Astrocyte (in vitro differentiated cells and primary cell): ENCODE results near the gene GRK5. TPM values are rescaled to one million over a fixed set of nuclear protein-coding genes. Genes with fewer than 3 reads are reported as not detected.

ENCODE experiments used
- DNase-seq: peaks from one replicate; pipeline ENCODE4 v3.0.0-alpha.2; 2010; ENCODE audit warnings: low read depth
- FAIRE-seq: peaks from 2 replicates; lab custom pipeline; 2011; peaks lifted over from hg19 to GRCh38; lab: Jason Lieb, UNC
- H2AFZ ChIP-seq: 2 replicates; pipeline ENCODE4 v1.6.0; 2012; ENCODE audit warnings: low read depth, low read length, inconsistent platforms
- H3K27ac ChIP-seq: 2 replicates; pipeline ENCODE4 v1.5.1; 2011; ENCODE audit warnings: low read depth, low read length, inconsistent platforms
- H3K27me3 ChIP-seq: 2 replicates; pipeline ENCODE4 v1.6.0; 2011; ENCODE audit warnings: low read length, inconsistent platforms; ENCODE audit not compliant: insufficient read depth
- H3K36me3 ChIP-seq: 2 replicates; pipeline ENCODE4 v1.5.1; 2011; ENCODE audit warnings: low read length, inconsistent platforms; ENCODE audit not compliant: insufficient read depth
- H3K4me1 ChIP-seq: 2 replicates; pipeline ENCODE4 v1.5.1; 2011; ENCODE audit warnings: low read length, inconsistent platforms; ENCODE audit not compliant: insufficient read depth
- H3K4me2 ChIP-seq: 2 replicates; pipeline ENCODE4 v1.6.0; 2012; ENCODE audit warnings: low read length, inconsistent platforms
- H3K4me3 ChIP-seq: 2 replicates; pipeline ENCODE4 v1.5.1; 2011; ENCODE audit warnings: low read depth, mild to moderate bottlenecking, low read length, inconsistent platforms; ENCODE audit not compliant: insufficient read depth
- H3K79me2 ChIP-seq: 2 replicates; pipeline ENCODE4 v1.6.0; 2012; ENCODE audit warnings: mild to moderate bottlenecking, low read length, inconsistent platforms; ENCODE audit not compliant: insufficient read depth
- H3K9ac ChIP-seq: 2 replicates; pipeline ENCODE4 v1.6.0; 2012; ENCODE audit warnings: mild to moderate bottlenecking, low read length, inconsistent platforms
- H3K9me3 ChIP-seq: 2 replicates; pipeline ENCODE4 v1.5.1; 2012; ENCODE audit warnings: low read depth, mild to moderate bottlenecking, low read length, inconsistent platforms; ENCODE audit not compliant: insufficient read depth
- H4K20me1 ChIP-seq: 2 replicates; pipeline ENCODE4 v1.6.0; 2012; ENCODE audit warnings: low read length, inconsistent platforms; ENCODE audit not compliant: insufficient read depth
- H3K27ac Mint-ChIP-seq: one replicate; pipeline ENCODE4 v1.8.0; 2021; ENCODE audit warnings: mild to moderate bottlenecking, mixed read lengths; ENCODE audit not compliant: unreplicated experiment
- H3K27me3 Mint-ChIP-seq: one replicate; pipeline ENCODE4 v1.8.0; 2021; ENCODE audit warnings: low read depth, mixed read lengths; ENCODE audit not compliant: unreplicated experiment
- H3K36me3 Mint-ChIP-seq: one replicate; pipeline ENCODE4 v1.8.0; 2021; ENCODE audit warnings: low read depth, mixed read lengths; ENCODE audit not compliant: unreplicated experiment
- H3K4me1 Mint-ChIP-seq: one replicate; pipeline ENCODE4 v1.8.0; 2021; ENCODE audit warnings: low read depth, mixed read lengths; ENCODE audit not compliant: unreplicated experiment
- H3K4me3 Mint-ChIP-seq: one replicate; pipeline ENCODE4 v1.8.0; 2021; ENCODE audit warnings: mild to moderate bottlenecking, moderate library complexity, mixed read lengths; ENCODE audit not compliant: unreplicated experiment
- H3K9me3 Mint-ChIP-seq: one replicate; pipeline ENCODE4 v1.8.0; 2021; ENCODE audit warnings: mild to moderate bottlenecking, mixed read lengths; ENCODE audit not compliant: unreplicated experiment
- EZH2 ChIP-seq: IDR thresholded peaks from 2 replicates; pipeline ENCODE4 v1.6.1; 2012; ENCODE audit warnings: mild to moderate bottlenecking, low read length, inconsistent platforms; ENCODE audit not compliant: insufficient read depth
- total RNA-seq: library from RNA; stranded (reverse); gene quantifications from 2 replicates; pipeline ENCODE4 v1.2.1, GENCODE V29; 2021
- TF ChIP-seq, protein P1 (sequence below): IDR thresholded peaks from 2 replicates; pipeline ENCODE4 v1.5.1; 2011; ENCODE audit warnings: low read depth, mild to moderate bottlenecking, inconsistent platforms, low read length, moderate library complexity; ENCODE audit not compliant: insufficient read depth

The GRK5 gene
- total RNA-seq, 1 donor from 2014 or later, result 8.5 TPM

GRCh38 chr10:119496273-119496672, 288.9 kb downstream of the GRK5 start:
- Histone ChIP-seq H3K4me1 (peaks cover 7% of the 10 kb centered on the region), H2AFZ (no peak overlapping the region), H3K9ac (no peak overlapping the region), H3K27me3 (no peaks in the 10 kb centered on the region), H3K4me2 (no peak overlapping the region), H3K4me3 (no peak overlapping the region), H3K9me3 (no peaks in the 10 kb centered on the region), H3K79me2 (no peaks in the 10 kb centered on the region), H4K20me1 (peaks cover 9% of the 10 kb centered on the region), H3K36me3 (peaks cover 5% of the 10 kb centered on the region), H3K27ac (no peak overlapping the region)
- no peak overlapping the region for H3K27ac Mint-ChIP-seq
- H3K27me3 Mint-ChIP-seq, result peaks cover 3% of the 10 kb centered on the region
- no peak for FAIRE-seq
- TF ChIP-seq EZH2, result no peak
- TF ChIP-seq, protein P1, sequence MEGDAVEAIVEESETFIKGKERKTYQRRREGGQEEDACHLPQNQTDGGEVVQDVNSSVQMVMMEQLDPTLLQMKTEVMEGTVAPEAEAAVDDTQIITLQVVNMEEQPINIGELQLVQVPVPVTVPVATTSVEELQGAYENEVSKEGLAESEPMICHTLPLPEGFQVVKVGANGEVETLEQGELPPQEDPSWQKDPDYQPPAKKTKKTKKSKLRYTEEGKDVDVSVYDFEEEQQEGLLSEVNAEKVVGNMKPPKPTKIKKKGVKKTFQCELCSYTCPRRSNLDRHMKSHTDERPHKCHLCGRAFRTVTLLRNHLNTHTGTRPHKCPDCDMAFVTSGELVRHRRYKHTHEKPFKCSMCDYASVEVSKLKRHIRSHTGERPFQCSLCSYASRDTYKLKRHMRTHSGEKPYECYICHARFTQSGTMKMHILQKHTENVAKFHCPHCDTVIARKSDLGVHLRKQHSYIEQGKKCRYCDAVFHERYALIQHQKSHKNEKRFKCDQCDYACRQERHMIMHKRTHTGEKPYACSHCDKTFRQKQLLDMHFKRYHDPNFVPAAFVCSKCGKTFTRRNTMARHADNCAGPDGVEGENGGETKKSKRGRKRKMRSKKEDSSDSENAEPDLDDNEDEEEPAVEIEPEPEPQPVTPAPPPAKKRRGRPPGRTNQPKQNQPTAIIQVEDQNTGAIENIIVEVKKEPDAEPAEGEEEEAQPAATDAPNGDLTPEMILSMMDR, result no peak
- peaks cover 25% of the 10 kb centered on the region for H3K4me1 Mint-ChIP-seq
- no peak overlapping the region for H3K4me3 Mint-ChIP-seq
- no peak for DNase-seq
- no peaks in the 10 kb centered on the region for H3K36me3 Mint-ChIP-seq
- H3K9me3 Mint-ChIP-seq, result no peaks in the 10 kb centered on the region

DNA sequence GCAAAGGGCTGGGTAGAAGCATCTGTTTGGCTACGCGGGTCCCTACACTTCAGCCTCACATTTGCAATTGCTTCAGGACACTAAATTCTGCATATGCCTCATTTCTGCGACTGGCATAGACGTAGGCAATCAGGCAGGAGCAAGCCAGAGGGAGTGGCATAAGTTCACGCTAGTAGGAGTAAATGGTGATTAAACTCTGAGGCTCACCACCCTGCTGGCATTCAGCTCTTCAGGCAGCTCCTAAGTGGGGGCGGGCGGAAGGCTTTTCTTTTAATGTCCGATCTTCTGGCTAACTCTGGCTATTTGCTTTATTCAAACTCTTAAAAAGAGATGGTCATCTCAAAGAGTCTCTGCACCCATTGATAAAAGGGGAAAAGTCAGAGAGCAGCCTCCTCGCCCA, 289.9 kb downstream of the GRK5 start:
- H3K79me2 ChIP-seq, result no peaks in the 10 kb centered on the region
- H3K9me3 Mint-ChIP-seq, result no peaks in the 10 kb centered on the region
- H3K36me3 Mint-ChIP-seq, result no peaks in the 10 kb centered on the region
- H2AFZ ChIP-seq, result no peak overlapping the region
- DNase-seq, result no peak
- H3K4me1 ChIP-seq, result peaks cover 7% of the 10 kb centered on the region
- no peak overlapping the region for H3K27ac Mint-ChIP-seq
- H3K36me3 ChIP-seq, result peaks cover 5% of the 10 kb centered on the region
- H3K4me3 Mint-ChIP-seq, result no peak overlapping the region
- no peaks in the 10 kb centered on the region for H3K9me3 ChIP-seq
- no peak overlapping the region for H3K27ac ChIP-seq
- peaks cover 25% of the 10 kb centered on the region for H3K4me1 Mint-ChIP-seq
- H4K20me1 ChIP-seq, result peaks cover 9% of the 10 kb centered on the region
- H3K4me2 ChIP-seq, result no peak overlapping the region
- no peaks in the 10 kb centered on the region for H3K27me3 ChIP-seq
- H3K4me3 ChIP-seq, result no peak overlapping the region
- no peak for FAIRE-seq
- H3K9ac ChIP-seq, result no peak overlapping the region
- no peak for TF ChIP-seq EZH2
- TF ChIP-seq, protein P1, result no peak
- peaks cover 2% of the 10 kb centered on the region for H3K27me3 Mint-ChIP-seq

GRCh38 chr10:119498889-119499676, 291.7 kb downstream of the GRK5 start:
- Histone ChIP-seq H2AFZ (no peak overlapping the region), H3K9ac (no peak overlapping the region), H3K4me2 (peak overlapping the region; percentile 17), H3K4me1 (peaks cover 7% of the 10 kb centered on the region), H3K79me2 (no peaks in the 10 kb centered on the region), H3K36me3 (peaks cover 5% of the 10 kb centered on the region), H3K9me3 (no peaks in the 10 kb centered on the region), H4K20me1 (peaks cover 9% of the 10 kb centered on the region), H3K4me3 (no peak overlapping the region), H3K27me3 (no peaks in the 10 kb centered on the region), H3K27ac (no peak overlapping the region)
- no peaks in the 10 kb centered on the region for H3K9me3 Mint-ChIP-seq
- H3K27me3 Mint-ChIP-seq, result peaks cover 2% of the 10 kb centered on the region
- peaks cover 26% of the 10 kb centered on the region for H3K4me1 Mint-ChIP-seq
- no peaks in the 10 kb centered on the region for H3K36me3 Mint-ChIP-seq
- TF ChIP-seq, protein P1, result no peak
- no peak for TF ChIP-seq EZH2
- peak; percentile 63 for DNase-seq
- no peak for FAIRE-seq
- no peak overlapping the region for H3K4me3 Mint-ChIP-seq
- H3K27ac Mint-ChIP-seq, result peak overlapping the region; percentile 69
